GM04504 (cell line): ENCODE results near the gene MMP1.

Source experiments
- DNase-seq: peaks from one replicate; pipeline ENCODE4 v3.0.0-alpha.2; 2012; ENCODE audit warnings: low read depth

MMP1 gene

GRCh38 chr11:102806296-102806695 lies 8.3 kb upstream of the MMP1 start:
- DNase-seq: no peak

DNA sequence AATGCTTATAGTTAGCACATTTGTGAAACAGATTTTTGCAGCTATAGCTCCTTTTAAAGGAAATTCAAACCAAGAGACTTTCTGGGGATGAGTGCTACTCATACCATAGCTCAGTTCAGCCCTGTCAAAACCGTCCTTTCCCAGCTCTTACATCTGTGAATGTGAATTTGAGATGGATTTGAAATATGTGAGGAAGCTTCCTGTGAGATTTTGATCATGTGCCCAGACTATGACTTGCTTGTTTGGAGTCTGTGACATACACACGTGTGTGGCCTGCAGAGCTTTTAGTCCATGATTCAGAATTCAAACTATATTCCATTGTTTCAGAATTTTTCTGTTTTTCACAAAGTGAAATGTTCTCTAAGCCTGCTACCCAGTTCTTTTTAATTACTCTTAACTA lies 4.4 kb upstream of the MMP1 start:
- peak; percentile 94 for DNase-seq

DNA sequence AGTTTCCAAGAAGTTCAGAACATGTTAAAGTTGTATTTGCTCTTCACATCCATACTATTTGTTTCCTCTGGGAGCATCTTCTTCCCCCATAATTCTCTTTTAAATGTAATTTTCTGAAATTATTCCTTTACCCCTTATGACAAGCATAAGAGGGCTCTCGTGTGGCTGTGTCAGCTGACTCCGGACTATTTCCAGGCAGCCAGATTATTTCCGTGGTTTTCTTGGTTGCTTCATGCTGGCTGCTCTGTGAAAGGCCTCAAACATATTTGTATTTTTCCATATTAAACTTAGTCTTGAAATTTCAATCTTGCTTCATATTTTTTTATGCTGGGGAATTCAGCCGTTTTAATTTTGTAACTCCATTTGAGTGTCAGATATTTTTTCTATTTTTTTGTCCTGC lies 2.8 kb upstream of the MMP1 start:
- DNase-seq: no peak

GRCh38 chr11:102799681-102800340 lies 1.9 kb upstream of the MMP1 start:
- peak; percentile 61 for DNase-seq

DNA sequence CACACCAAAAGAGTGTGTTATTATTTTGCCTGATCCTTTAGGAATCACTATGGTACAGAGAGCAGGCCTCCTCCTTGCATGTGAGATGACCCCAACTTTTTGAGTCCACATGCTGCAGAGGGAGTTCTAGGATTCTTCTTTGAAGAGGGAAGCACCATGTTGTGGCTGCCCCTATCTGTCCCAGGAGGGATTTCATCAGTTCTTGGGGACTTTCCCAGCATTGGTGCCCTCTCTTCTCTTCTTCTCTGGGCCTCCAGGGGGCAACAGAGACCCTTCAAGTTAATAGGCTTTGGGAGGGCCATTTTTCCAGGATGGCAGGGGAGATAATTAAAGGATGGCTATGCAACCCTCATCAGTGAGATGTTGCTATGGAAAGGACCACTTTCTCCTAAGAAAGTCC lies 3.6 kb downstream of the MMP1 start:
- DNase-seq: no peak

GRCh38 chr11:102793677-102794290 lies 4.2 kb downstream of the MMP1 start:
- DNase-seq: no peak

- no peak for DNase-seq
These were observed 5.4 kb downstream of the MMP1 start for GRCh38 chr11:102792604-102793003.

- no peak for DNase-seq
These were observed 6.5 kb downstream of the MMP1 start for GRCh38 chr11:102791271-102792036.

GRCh38 chr11:102788334-102788995 lies 9.5 kb downstream of the MMP1 start:
- no peak for DNase-seq

- no peak for DNase-seq
These were observed 13.6 kb downstream of the MMP1 start for GRCh38 chr11:102784380-102784779.

DNA sequence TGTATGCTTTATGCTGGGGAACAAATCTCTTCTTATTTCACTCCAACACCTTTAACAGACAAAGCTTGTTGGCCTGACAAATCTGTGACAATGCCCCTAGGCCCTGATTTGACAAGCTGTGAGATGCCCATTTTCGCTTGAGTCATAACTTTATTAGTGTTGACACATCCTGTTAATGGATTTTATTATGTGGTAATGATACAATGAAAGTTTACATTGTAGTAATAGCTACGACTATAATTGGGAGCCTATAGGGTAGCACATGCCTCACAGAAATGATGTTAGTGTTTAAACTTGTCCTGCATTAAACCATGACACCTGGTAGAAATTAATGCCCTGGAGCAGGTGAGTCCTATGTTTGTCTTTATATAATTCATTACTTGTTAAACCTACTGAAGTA lies 14.2 kb downstream of the MMP1 start:
- DNase-seq: no peak

DNA sequence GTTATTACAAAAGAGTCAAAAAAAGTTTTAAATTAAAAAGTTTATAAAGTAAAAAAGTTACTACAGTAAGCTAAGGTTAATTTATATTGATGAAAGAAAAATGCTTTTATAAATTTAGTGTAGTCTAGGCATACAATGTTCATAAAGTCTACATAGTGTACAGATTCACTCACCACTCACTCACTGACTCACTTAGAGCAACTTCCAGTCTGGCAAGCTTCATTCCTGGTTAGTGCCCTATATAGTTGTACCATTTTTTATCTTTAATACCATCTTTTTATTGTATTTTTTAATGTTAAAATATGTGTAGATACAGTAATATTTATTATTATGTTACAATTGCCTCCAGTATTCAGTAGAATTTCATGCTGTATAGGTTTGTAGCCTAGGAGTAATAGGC lies 14.9 kb downstream of the MMP1 start:
- no peak for DNase-seq

DNA sequence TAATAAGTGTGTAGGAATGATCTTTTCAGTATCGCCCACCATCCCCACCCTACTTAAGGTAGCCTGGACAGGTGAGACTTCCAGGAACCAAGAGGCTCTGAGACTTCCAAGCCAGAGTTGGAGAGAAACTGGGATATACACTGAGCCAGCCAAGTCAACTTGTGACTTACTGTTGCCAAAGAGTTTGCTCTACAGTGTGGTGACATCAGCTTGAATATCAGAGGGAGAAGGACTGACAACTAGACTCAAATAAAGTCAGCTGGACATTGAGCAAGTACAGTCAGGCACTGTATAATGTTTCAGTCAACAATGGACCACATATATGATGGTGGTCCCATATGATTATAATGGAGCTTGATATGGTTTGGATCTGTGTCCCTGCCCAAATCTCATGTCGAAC lies 16.3 kb downstream of the MMP1 start:
- DNase-seq: no peak

GRCh38 chr11:102780491-102780918 lies 17.5 kb downstream of the MMP1 start, which contains the start of gene MMP10:
MMP10 (minus strand) TSS chr11:102780628; CDS start chr11:102780591, 37 bp downstream.
- DNase-seq: peak; percentile 38

DNA sequence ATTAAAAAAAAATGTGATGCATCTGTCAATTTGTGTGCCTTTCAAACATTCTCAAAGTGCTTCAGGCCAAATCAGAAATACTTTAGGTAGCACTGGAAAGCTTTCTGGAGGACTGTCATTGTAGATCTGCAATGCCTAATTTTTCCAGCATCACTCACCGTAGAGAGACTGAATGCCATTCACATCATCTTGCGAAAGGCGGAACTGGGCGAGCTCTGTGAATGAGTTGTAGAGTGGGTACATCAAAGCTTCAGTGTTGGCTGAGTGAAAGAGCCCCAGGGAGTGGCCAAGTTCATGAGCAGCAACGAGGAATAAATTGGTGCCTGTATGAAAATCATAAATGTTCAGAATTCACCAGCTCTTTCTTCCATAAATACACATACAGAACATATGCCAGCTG lies 21.5 kb downstream of the MMP1 start:
- no peak for DNase-seq

- DNase-seq: no peak
These were observed 24.6 kb downstream of the MMP1 start for GRCh38 chr11:102773386-102773785.

DNA sequence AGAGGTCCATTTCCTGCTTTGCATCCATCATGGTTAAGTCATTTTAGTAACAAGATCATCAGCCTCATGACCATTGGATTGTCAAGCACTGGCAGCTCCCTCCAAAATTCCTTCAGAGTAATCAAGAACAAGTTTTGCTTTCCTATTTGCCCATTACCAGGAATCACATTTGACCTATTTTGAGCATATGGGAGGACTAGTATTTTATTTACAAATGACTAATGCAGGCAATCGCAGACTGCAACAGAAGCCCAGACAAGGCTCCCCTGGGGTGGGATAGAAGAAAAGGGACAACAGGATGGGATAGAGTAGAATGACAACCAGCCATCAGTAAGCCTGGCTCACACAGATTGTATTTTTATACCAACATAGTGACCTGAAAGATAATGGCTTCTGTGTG lies 26.6 kb downstream of the MMP1 start:
- DNase-seq: no peak

- no peak for DNase-seq
These were observed 27.8 kb downstream of the MMP1 start for GRCh38 chr11:102770191-102770590.

DNA sequence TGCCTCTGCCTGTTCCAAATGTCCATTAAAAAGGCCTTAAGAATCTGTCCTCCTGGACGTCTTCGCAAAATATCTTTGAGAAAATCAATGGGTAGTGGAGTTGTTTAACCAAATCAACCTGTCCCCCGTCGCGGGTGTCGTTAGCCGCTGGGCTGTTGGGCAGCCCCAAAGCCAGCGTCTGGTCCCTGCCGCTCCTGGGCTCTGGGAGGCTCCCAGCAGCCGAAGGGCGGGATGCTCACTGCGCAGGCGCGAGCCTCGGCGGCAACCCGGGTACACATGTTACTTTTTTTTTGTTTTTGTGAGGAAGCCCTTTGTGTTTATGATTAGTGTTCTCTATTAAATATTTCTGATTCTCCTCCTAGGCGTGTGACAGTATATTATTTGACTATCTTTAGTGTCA lies 30.2 kb downstream of the MMP1 start:
- DNase-seq: no peak

- no peak for DNase-seq
These were observed 34.5 kb downstream of the MMP1 start for GRCh38 chr11:102763440-102763839.

DNA sequence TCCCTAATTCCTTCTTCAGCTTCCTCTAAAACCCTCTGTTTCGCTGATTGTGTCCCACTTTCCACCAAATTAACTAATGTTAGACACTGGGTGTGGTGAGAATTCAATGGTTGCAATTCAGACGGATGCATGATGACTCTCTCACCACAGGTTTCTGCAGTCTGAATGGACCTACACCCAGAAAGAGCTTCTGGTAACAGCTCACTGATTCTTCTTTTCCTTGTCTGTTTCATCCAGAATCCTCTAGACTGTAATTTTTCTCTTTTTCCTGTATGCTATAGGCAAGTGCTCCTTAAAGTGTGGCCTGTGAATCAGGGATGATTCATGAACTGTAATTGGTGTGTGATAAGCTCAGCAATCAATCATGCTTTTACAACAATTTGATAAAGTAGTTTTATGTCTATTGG lies 35.6 kb downstream of the MMP1 start:
- DNase-seq: no peak

DNA sequence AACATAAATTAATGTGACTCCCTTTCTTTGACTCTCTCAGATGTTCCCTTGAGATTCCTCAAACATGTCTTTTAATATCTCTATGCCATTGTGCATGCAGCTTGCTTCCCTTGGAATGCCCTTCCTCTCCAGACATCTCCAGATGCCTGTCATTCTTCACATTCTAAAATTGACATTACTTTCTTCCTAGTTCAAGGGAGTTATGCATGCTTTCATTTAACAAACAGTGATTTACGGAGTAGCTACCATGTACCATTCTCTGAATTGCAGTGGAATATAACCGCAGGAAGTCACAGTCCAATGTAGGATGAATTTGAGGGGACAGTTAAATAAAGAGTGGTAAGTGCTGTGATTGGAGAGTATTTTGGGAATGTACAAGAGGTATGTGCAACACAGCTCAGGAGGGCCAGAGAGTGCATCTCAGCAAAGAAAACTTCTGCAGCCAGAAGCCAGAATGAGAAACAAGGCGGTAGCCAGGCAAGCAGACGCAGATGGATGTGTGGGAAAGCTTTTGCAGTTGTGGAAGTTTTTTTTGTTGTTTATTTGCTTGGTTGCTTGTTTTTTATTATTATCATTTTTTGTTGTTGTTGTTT lies 36.2 kb downstream of the MMP1 start:
- DNase-seq: no peak
